ENCODE measurements around the gene ERGIC1.

ERGIC1 gene

GRCh38 chr5:172872997-172873491, 39.0 kb downstream of the ERGIC1 start:
- H3K4me1 ChIP-seq (ENCODE audit: control insufficient read depth, low read length): peaks cover 11% of the 10 kb centered on the region
- no peaks in the 10 kb centered on the region for H3F3A ChIP-seq (ENCODE audit: control insufficient read depth, insufficient read depth)
- no peaks in the 10 kb centered on the region for H3K36me3 ChIP-seq (ENCODE audit: control insufficient read depth, low read length)
- no peaks in the 10 kb centered on the region for H3K9me3 ChIP-seq (ENCODE audit: control insufficient read depth, insufficient read depth, low read length)
- H3K27me3 ChIP-seq (ENCODE audit: control insufficient read depth, low read length): no peaks in the 10 kb centered on the region
- H3K27ac ChIP-seq (ENCODE audit: low read depth, low read length): no peak overlapping the region
- no peak overlapping the region for H3K4me2 ChIP-seq (ENCODE audit: low read length)
- no peak for TF ChIP-seq EZH2phosphoT487 (IDR thresholded peaks at IDR 0.05; ENCODE audit: borderline replicate concordance, low read length)
- TF ChIP-seq, protein P1, sequence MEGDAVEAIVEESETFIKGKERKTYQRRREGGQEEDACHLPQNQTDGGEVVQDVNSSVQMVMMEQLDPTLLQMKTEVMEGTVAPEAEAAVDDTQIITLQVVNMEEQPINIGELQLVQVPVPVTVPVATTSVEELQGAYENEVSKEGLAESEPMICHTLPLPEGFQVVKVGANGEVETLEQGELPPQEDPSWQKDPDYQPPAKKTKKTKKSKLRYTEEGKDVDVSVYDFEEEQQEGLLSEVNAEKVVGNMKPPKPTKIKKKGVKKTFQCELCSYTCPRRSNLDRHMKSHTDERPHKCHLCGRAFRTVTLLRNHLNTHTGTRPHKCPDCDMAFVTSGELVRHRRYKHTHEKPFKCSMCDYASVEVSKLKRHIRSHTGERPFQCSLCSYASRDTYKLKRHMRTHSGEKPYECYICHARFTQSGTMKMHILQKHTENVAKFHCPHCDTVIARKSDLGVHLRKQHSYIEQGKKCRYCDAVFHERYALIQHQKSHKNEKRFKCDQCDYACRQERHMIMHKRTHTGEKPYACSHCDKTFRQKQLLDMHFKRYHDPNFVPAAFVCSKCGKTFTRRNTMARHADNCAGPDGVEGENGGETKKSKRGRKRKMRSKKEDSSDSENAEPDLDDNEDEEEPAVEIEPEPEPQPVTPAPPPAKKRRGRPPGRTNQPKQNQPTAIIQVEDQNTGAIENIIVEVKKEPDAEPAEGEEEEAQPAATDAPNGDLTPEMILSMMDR (IDR thresholded peaks at IDR 0.05; ENCODE audit: low read depth, low read length, poor library complexity, severe bottlenecking): no peak
- peaks cover 3% of the 10 kb centered on the region; the same call in 1 of the 2 replicates for H3K79me2 ChIP-seq (ENCODE audit: control insufficient read depth, low read length)
- H4K20me1 ChIP-seq (ENCODE audit: control insufficient read depth, insufficient read depth, low read depth, low read length): peaks cover 6% of the 10 kb centered on the region; the same call in 1 of the 2 replicates
- H3K4me3 ChIP-seq (ENCODE audit: low read length): no peak overlapping the region
- no peaks in the 10 kb centered on the region for H3K9me2 ChIP-seq (replicated peaks; ENCODE audit: control insufficient read depth, low read length)

DNA sequence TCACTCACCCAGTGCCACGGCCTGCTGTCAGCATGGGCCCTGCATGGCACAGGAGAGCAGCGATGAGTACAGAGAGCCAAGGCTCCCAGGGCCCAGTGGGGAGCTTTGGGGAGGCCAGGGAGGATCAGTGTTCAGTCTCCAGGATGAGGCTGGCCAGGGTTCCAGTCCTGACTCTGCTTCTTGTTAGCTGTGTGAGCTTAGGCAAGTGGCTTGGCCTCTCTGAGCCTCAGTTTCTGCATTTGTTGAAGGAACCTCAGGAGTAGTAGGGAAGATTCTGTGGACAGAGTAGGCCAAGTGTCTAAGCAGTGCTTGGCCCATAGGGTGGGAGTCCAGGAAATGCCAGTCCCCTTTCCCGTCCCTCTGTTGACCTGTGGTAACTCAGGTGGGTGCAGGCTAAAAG, 39.5 kb downstream of the ERGIC1 start:
- H3K9me2 ChIP-seq (replicated peaks; ENCODE audit: control insufficient read depth, low read length): no peaks in the 10 kb centered on the region
- no peak overlapping the region for H3K27ac ChIP-seq (ENCODE audit: low read depth, low read length)
- H3K27me3 ChIP-seq (ENCODE audit: control insufficient read depth, low read length): no peaks in the 10 kb centered on the region
- H3K79me2 ChIP-seq (ENCODE audit: control insufficient read depth, low read length): peaks cover 5% of the 10 kb centered on the region; the same call in 1 of the 2 replicates
- H3K4me2 ChIP-seq (ENCODE audit: low read length): no peak overlapping the region
- H3K9me3 ChIP-seq (ENCODE audit: control insufficient read depth, insufficient read depth, low read length): no peaks in the 10 kb centered on the region
- peaks cover 11% of the 10 kb centered on the region for H3K4me1 ChIP-seq (ENCODE audit: control insufficient read depth, low read length)
- no peak overlapping the region for H3K4me3 ChIP-seq (ENCODE audit: low read length)
- TF ChIP-seq, protein P1 (IDR thresholded peaks at IDR 0.05; ENCODE audit: low read depth, low read length, poor library complexity, severe bottlenecking): no peak
- TF ChIP-seq EZH2phosphoT487 (IDR thresholded peaks at IDR 0.05; ENCODE audit: borderline replicate concordance, low read length): no peak
- H4K20me1 ChIP-seq (ENCODE audit: control insufficient read depth, insufficient read depth, low read depth, low read length): peaks cover 6% of the 10 kb centered on the region; the same call in 1 of the 2 replicates
- no peaks in the 10 kb centered on the region for H3F3A ChIP-seq (ENCODE audit: control insufficient read depth, insufficient read depth)
- H3K36me3 ChIP-seq (ENCODE audit: control insufficient read depth, low read length): no peaks in the 10 kb centered on the region

- H3K9me3 ChIP-seq (ENCODE audit: control insufficient read depth, insufficient read depth, low read length): no peaks in the 10 kb centered on the region
- H3K4me3 ChIP-seq (ENCODE audit: low read length): no peak overlapping the region
- peaks cover 3% of the 10 kb centered on the region; the same call in 1 of the 2 replicates for H4K20me1 ChIP-seq (ENCODE audit: control insufficient read depth, insufficient read depth, low read depth, low read length)
- TF ChIP-seq, protein P1 (IDR thresholded peaks at IDR 0.05; ENCODE audit: low read depth, low read length, poor library complexity, severe bottlenecking): no peak
- no peak for TF ChIP-seq EZH2phosphoT487 (IDR thresholded peaks at IDR 0.05; ENCODE audit: borderline replicate concordance, low read length)
- no peak overlapping the region for H3K27ac ChIP-seq (ENCODE audit: low read depth, low read length)
- no peak overlapping the region for H3K4me2 ChIP-seq (ENCODE audit: low read length)
- no peaks in the 10 kb centered on the region for H3K27me3 ChIP-seq (ENCODE audit: control insufficient read depth, low read length)
- H3F3A ChIP-seq (ENCODE audit: control insufficient read depth, insufficient read depth): no peaks in the 10 kb centered on the region
- H3K79me2 ChIP-seq (ENCODE audit: control insufficient read depth, low read length): peaks cover 5% of the 10 kb centered on the region; the same call in 1 of the 2 replicates
- H3K9me2 ChIP-seq (replicated peaks; ENCODE audit: control insufficient read depth, low read length): no peaks in the 10 kb centered on the region
- H3K4me1 ChIP-seq (ENCODE audit: control insufficient read depth, low read length): peaks cover 11% of the 10 kb centered on the region
- H3K36me3 ChIP-seq (ENCODE audit: control insufficient read depth, low read length): no peaks in the 10 kb centered on the region
Observed at GRCh38 chr5:172874647-172875504, 40.8 kb downstream of the ERGIC1 start.
